ENCODE measurements around the gene MCF2L.

The MCF2L gene

GRCh38 chr13:112983042-112983305 is 14.0 kb downstream of the MCF2L start:
- no peak for ATAC-seq

GRCh38 chr13:112983428-112984196 is 14.6 kb downstream of the MCF2L start:
- ATAC-seq: no peak

GRCh38 chr13:112984501-112984900 is 15.5 kb downstream of the MCF2L start:
- ATAC-seq: no peak

GRCh38 chr13:112984954-112985802 is 16.2 kb downstream of the MCF2L start:
- no peak for ATAC-seq

- ATAC-seq: no peak
Measured at GRCh38 chr13:112985803-112986408, 16.9 kb downstream of the MCF2L start.

DNA sequence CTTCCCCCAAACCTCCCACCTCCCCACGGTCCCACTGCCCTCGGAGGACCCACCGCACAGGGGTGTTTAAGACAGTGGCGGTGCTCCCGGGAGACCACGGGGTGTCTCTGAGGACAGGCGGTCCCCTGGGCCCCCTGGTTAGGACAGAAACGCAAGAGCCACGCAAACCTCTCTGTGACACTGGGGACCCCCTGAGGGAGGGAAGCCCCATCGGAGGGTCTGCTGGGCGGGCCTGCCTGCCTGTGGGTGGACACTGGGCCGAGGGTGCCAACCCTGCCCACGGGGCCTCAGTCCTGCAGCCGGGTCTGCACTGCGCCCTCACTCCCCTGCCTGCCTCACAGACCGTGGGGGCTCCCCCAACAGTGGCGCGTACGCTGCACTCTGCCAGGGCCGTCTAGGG is 17.5 kb downstream of the MCF2L start:
- ATAC-seq: no peak

DNA sequence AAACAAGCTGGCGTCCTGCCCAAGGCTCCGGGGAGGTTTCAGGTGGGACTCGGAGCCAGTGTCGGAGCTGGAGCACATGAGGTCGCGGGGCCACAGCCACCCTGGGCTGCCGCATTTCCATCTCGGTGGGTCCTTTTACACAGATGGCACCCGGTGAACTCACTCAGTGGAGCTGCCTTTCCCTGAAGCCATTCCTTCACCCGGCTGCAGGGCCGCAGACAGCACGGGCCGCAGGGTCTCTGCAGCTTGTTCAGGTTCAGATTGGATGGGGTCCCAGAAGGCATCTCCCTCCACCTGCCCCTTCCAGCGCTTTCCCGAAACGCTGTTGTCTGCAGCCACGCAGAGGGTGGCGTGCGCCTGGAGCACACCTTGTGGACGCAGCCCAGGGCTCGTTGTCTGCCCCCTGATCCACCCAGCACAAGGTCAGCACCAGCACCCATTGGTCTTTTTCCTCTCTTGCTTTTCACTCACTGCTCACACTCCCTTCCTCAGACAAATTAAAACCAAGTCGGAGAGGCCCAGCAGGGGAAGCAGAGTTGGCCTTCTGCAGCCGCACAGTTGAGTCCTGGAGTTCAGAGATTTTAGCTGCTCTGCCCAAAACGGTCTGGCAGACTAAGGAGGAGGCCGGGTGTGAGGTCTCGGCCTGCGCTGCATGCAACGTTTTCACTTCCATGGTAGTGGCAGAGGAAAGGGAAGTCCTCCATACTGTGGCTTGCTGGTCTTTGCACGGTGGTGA is 18.1 kb downstream of the MCF2L start:
- ATAC-seq: no peak

- ATAC-seq: no peak
Measured at GRCh38 chr13:112987682-112988024, 18.6 kb downstream of the MCF2L start.

DNA sequence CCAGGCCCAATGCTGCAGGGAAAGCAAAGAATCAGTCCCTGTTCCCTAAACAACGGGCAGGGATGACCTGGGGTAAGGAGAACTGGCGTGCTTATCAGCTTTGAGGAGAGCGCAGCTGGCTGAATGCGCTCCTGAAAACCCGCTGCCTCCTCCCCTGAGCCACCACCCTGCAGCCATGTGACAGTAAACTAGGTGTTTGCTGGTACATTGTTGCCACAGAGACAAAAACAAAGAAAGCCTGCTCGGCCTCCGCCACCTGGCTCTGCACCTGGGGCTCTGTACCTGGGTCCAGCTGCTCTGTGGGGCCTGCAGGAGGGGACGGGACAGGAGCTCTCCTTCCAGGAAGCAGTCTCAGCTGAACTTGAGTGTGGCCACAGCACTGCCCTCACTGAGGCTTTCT is 21.8 kb downstream of the MCF2L start:
- no peak for ATAC-seq

GRCh38 chr13:112991609-112992008 is 22.6 kb downstream of the MCF2L start:
- no peak for ATAC-seq

DNA sequence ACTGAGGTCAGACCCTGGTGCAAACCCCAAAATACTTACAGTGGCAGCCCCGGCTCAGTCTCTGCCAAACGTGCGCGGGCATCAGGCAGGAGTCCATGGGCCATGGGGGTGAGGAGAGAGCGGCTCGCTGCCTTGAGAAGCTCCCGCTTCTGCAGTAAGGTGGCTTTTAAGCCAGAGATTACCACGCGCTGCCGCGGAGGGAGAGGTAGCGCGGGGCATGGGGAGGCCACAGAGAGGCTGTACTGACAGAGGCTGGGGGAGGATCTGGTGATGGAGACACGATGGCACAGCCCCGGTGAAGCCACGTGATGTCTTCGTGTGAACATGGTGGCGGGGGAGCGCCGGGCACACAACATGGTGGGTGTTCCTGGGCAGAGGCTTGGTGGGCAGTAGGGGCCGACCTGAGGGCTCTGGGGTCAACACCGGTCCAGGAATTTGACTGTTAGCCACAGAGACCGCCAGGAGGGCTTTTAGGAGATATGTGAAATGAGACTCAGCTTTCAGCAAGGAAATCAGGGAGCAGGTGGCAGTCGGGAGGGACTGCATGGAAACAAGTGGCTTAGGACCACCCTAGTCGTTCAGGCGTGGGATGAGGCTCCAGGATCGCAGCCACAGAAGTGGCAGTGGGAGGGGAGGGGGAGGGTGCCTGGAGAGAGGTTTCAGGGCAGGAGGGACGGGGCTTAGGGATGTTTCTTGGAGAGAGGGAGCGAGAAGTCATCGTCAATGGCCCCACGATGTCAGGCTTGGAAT is 24.1 kb downstream of the MCF2L start:
- no peak for ATAC-seq

- ATAC-seq: no peak
Measured at GRCh38 chr13:112994084-112994780, 25.2 kb downstream of the MCF2L start.

DNA sequence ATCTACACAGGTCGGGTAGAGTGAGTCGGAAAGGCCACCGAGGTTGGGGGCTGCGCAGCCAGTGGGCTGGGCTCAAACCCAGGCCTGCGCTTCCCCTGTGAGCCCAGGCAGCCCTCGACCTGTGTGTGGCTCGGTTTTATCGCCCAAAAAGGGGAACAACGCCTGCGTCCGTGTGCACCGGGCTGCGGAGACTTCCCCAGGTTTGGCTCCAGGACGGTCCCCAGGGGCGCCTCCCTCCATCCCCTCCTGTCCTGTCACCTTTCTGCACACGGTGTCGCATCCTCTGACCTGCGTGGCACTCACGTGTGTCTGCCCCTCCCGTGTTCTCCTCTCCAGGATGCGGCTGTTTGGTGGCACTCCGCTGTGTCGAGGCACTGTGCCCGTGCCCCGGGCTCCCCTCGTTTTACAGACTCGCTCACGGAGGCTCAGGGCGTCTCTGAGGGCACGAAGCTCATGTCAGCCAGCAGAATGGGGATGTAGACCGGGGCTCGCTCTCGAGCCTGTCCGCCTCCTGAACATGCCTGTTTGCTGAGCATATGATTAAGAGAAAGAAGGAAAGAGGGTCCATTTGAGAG is 25.9 kb downstream of the MCF2L start:
- no peak for ATAC-seq

GRCh38 chr13:112995395-112996191 is 26.6 kb downstream of the MCF2L start:
- ATAC-seq: no peak

- no peak for ATAC-seq
Measured at GRCh38 chr13:112996671-112997091, 27.7 kb downstream of the MCF2L start.

DNA sequence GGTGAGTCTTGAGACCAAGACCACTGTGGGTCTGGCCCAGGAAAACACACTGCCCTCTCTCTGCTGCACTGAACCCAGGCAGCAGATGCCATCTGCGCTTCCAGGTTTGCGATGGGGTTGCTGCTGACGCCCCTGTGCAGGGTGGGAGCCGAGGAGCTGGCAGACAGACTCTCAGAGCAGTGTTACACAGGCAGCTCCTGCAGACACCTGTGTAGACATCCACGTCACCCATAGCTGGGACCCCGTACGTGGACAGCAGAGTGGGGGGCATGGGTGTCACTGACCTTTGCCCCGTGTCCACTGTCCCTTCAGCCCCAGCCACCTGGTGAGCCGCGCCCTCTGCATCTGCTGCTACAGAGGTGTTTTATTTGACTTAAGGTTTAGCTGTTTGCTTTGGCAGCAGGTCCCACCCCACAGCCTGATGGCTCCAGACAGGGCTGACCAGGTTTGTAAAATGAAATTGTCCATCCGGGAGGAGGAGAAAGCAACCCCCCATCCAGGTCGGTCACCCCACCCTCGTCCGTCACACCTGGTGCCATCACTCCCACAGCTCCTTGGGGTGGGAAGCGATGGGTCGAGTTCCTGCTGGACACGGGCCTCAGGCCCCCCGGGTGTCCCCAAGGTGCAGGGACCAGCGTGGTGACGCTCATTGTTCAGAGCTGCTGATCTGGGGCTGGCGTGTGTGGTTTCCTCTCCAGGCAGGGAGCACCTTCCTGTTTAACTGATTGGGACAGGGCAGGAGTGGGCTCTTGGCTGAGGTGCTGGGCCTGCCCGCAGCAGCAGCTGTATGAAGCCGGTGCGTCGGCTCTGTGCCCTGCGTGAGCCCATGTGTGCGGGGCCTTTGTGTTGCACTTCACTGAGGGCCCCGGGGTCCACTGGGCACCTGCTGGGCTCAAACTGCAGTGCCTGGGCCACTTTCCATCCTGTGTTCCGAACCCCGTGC is 28.4 kb downstream of the MCF2L start:
- ATAC-seq: no peak

DNA sequence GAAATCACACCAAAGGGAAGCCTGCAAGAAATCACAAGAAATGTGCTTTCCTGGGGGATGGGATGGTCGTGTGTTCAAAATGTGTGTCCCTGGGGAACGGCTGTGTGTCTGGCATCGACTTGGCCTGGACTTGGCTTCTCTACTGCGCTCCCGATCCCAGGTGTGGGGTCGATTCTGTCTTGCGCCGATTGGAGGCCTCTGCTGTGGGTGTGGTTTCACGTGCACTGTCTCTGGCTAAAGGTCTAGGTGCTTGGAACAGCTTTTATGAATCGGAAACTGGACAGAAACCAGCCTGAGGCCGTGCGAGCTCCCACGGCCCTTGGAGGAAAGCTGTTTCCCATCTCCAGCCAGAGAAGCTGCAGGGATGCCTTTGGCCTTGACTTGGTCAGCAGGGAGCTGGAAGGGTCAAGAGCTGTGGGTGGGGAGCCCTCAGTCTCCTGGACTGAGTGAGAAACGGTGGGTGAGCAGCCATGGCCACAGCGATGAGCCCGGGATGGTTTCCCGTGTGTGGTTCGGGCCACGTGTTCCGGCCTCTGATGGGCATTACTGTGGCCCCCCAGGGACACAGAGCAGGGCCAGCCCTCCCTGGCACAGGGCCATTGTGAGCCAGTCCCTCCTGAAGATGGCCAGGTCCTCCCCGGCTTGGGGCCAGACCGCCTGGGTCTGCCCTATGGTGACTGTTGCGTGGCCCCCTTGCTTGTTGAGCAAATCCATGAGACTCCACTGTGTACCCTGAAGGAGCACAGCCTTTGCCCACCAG is 29.7 kb downstream of the MCF2L start:
- ATAC-seq: no peak

DNA sequence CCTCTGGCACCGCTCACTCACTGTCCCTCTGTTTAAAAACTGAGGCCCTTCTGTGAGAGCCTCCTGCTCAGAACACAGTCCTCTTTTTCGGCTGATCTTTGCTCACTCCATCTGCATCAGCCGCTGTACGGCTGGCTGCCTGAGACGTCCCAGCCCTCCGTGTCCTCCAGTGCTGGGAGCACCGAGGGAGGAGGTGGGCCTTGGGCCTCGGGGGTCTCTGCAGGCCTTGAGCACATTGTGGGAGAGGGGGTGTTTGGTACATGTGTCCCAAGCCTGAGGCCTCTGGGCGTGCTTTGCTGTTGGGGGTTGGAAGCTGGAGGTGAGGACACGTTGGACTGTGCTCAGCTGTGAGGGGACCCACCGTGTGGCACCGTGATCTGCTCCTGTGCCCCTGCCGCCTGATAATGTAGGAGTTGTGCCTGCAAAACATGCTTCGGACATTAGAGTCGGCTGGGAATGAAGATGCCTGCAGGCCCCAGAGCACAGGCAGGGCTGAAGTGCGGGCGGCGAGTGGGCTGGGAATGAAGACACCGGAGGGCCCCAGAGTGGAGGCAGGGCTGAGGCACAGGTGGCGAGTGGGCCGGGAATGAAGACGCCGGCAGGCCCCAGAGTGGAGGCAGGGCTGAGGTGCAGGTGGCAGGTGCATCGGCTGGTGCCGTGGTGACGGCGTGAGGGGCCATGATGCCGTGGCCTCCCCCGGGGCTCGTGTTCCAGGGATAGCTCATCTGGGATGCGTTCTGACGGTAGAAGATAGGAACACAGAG is 30.6 kb downstream of the MCF2L start:
- ATAC-seq: no peak
